DND-41 (cell line): ENCODE data around the gene PXT1.

Experiments used
- EZH2 ChIP-seq: IDR thresholded peaks from 3 replicates; pipeline ENCODE4 v1.6.1; 2012; ENCODE audit warnings: borderline replicate concordance, low read depth, mild to moderate bottlenecking, moderate library complexity, low read length, inconsistent platforms; ENCODE audit not compliant: severe bottlenecking
- TF ChIP-seq, protein P1 (sequence below): IDR thresholded peaks from 2 replicates; pipeline ENCODE4 v1.5.1; 2012; ENCODE audit warnings: borderline replicate concordance, low read length, moderate library complexity, mild to moderate bottlenecking; ENCODE audit not compliant: poor library complexity, severe bottlenecking; ENCODE audit errors: extremely low read depth

DNA sequence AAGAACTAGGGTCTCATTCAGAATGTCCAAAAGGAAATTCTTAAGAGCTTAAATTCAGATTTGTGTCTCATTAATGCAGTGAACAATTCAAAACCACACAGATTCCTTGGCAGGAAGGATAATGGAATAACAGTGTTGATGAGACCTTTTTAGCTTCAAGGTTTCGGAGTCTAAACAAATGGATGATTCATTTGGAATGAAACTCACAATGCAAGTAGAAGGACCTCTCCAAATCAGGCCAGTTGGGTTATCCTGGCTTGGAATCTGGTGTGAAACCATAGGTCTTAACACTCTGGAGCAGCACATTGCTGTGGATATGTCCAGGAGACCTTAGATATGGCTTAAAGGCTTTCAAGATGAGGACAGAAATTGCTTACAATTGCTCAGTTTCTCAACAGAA is 45.0 kb upstream of the PXT1 start:
- TF ChIP-seq, protein P1, sequence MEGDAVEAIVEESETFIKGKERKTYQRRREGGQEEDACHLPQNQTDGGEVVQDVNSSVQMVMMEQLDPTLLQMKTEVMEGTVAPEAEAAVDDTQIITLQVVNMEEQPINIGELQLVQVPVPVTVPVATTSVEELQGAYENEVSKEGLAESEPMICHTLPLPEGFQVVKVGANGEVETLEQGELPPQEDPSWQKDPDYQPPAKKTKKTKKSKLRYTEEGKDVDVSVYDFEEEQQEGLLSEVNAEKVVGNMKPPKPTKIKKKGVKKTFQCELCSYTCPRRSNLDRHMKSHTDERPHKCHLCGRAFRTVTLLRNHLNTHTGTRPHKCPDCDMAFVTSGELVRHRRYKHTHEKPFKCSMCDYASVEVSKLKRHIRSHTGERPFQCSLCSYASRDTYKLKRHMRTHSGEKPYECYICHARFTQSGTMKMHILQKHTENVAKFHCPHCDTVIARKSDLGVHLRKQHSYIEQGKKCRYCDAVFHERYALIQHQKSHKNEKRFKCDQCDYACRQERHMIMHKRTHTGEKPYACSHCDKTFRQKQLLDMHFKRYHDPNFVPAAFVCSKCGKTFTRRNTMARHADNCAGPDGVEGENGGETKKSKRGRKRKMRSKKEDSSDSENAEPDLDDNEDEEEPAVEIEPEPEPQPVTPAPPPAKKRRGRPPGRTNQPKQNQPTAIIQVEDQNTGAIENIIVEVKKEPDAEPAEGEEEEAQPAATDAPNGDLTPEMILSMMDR: no peak
- no peak for TF ChIP-seq EZH2
